ENCODE measurements around the gene QSOX2. TPM values are rescaled to one million over a fixed set of nuclear protein-coding genes. Genes with fewer than 3 reads are reported as not detected.

QSOX2 gene
- total RNA-seq, 2 experiments from 2014 or later = 50.0 to 57.5 TPM

DNA sequence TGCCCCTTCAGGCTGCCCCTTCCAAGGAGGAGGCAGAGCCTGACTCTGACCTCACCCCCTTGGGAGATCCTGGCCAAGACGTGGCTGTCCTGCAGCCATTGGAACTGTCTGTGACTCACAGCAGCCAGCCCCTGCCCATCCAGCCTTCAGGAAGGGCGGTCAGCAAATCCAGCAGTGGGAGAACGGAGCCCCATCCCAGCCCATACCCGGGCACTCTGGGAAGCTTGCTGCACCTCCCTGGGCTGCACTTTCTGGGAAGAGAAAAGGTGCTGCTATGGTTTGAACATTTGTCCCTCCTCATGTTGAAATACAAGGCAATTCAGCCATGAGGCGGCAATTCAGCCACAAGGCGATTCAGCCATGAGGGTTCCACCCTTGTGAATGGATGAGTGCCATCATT is 33.9 kb upstream of the QSOX2 start:
- TF ChIP-seq, protein P1, sequence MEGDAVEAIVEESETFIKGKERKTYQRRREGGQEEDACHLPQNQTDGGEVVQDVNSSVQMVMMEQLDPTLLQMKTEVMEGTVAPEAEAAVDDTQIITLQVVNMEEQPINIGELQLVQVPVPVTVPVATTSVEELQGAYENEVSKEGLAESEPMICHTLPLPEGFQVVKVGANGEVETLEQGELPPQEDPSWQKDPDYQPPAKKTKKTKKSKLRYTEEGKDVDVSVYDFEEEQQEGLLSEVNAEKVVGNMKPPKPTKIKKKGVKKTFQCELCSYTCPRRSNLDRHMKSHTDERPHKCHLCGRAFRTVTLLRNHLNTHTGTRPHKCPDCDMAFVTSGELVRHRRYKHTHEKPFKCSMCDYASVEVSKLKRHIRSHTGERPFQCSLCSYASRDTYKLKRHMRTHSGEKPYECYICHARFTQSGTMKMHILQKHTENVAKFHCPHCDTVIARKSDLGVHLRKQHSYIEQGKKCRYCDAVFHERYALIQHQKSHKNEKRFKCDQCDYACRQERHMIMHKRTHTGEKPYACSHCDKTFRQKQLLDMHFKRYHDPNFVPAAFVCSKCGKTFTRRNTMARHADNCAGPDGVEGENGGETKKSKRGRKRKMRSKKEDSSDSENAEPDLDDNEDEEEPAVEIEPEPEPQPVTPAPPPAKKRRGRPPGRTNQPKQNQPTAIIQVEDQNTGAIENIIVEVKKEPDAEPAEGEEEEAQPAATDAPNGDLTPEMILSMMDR (conservative IDR thresholded peaks at IDR 0.05; ENCODE audit: low read length) = no peak
- TF ChIP-seq EZH2phosphoT487 (IDR thresholded peaks at IDR 0.05; ENCODE audit: borderline replicate concordance, low read depth, low read length) = no peak
- POLR2A ChIA-PET = no interaction called here
- BruUV-seq (replicated peaks) = no TSS peak
- Histone ChIP-seq H3K27ac (ENCODE audit: low read depth, low read length, poor library complexity, severe bottlenecking) (no peak overlapping the region), H3K4me2 (ENCODE audit: low read length) (no peak overlapping the region), H2AFZ (ENCODE audit: low read length) (no peak overlapping the region), H3K4me1 (ENCODE audit: insufficient read depth, low read length, poor library complexity, severe bottlenecking) (peaks cover 17% of the 10 kb centered on the region), H3K79me2 (ENCODE audit: insufficient read depth, low read depth, low read length) (no peaks in the 10 kb centered on the region), H3K9me3 (ENCODE audit: low read length) (no peaks in the 10 kb centered on the region), H3K9me2 (ENCODE audit: insufficient read depth, low read length) (no peaks in the 10 kb centered on the region), H4K20me1 (ENCODE audit: insufficient read depth, low read length) (no peaks in the 10 kb centered on the region), H3K4me3 (ENCODE audit: low read depth, low read length, poor library complexity, severe bottlenecking) (no peak overlapping the region), H3K36me3 (ENCODE audit: insufficient read depth, low read length) (no peaks in the 10 kb centered on the region)
- intact Hi-C loops (cut with micrococcal nuclease; ENCODE audit: unreplicated experiment) = no loop called here
- no peak for DNase-seq (ENCODE audit: low spot score)
- CTCF ChIA-PET (ENCODE audit: unreplicated experiment) = interaction anchor here (0.5 kb wide), 1 partner anchor 204 kb away, joined by 3 read pairs; no protein-coding TSS in a partner anchor

- Histone ChIP-seq H3K36me3 (ENCODE audit: insufficient read depth, low read length) (no peaks in the 10 kb centered on the region), H3K9me2 (ENCODE audit: insufficient read depth, low read length) (no peaks in the 10 kb centered on the region), H4K20me1 (ENCODE audit: insufficient read depth, low read length) (no peaks in the 10 kb centered on the region), H3K79me2 (ENCODE audit: insufficient read depth, low read depth, low read length) (no peaks in the 10 kb centered on the region), H3K9me3 (ENCODE audit: low read length) (no peaks in the 10 kb centered on the region), H3K4me1 (ENCODE audit: insufficient read depth, low read length, poor library complexity, severe bottlenecking) (peaks cover 17% of the 10 kb centered on the region), H2AFZ (ENCODE audit: low read length) (no peak overlapping the region), H3K27ac (ENCODE audit: low read depth, low read length, poor library complexity, severe bottlenecking) (no peak overlapping the region), H3K4me2 (ENCODE audit: low read length) (no peak overlapping the region), H3K4me3 (ENCODE audit: low read depth, low read length, poor library complexity, severe bottlenecking) (no peak overlapping the region)
- ChIA-PET POLR2A (no interaction called here), CTCF (ENCODE audit: unreplicated experiment) (interaction anchor here (0.5 kb wide), 1 partner anchor 205 kb away, joined by 3 read pairs; no protein-coding TSS in a partner anchor)
- intact Hi-C loops (cut with micrococcal nuclease; ENCODE audit: unreplicated experiment) = no loop called here
- no peak for TF ChIP-seq EZH2phosphoT487 (IDR thresholded peaks at IDR 0.05; ENCODE audit: borderline replicate concordance, low read depth, low read length)
- TF ChIP-seq, protein P1 (conservative IDR thresholded peaks at IDR 0.05; ENCODE audit: low read length) = no peak
- BruUV-seq (replicated peaks) = no TSS peak
- no peak for DNase-seq (ENCODE audit: low spot score)
Measured at GRCh38 chr9:136278894-136279293, 33.3 kb upstream of the QSOX2 start.

GRCh38 chr9:136278221-136278620 is 32.6 kb upstream of the QSOX2 start:
- intact Hi-C loops (cut with micrococcal nuclease; ENCODE audit: unreplicated experiment) = no loop called here
- BruUV-seq (replicated peaks) = no TSS peak
- no peaks in the 10 kb centered on the region for H3K79me2 ChIP-seq (ENCODE audit: insufficient read depth, low read depth, low read length)
- H3K27ac ChIP-seq (ENCODE audit: low read depth, low read length, poor library complexity, severe bottlenecking) = no peak overlapping the region
- DNase-seq (ENCODE audit: low spot score) = no peak
- ChIA-PET POLR2A (no interaction called here), CTCF (ENCODE audit: unreplicated experiment) (interaction anchor here (0.5 to 0.6 kb wide), 2 partner anchors 187 to 501 kb away, joined by 4 read pairs; no protein-coding TSS in a partner anchor)
- TF ChIP-seq, protein P1 (conservative IDR thresholded peaks at IDR 0.05; ENCODE audit: low read length) = no peak
- no peak for TF ChIP-seq EZH2phosphoT487 (IDR thresholded peaks at IDR 0.05; ENCODE audit: borderline replicate concordance, low read depth, low read length)
- H3K9me3 ChIP-seq (ENCODE audit: low read length) = no peaks in the 10 kb centered on the region
- H3K36me3 ChIP-seq (ENCODE audit: insufficient read depth, low read length) = no peaks in the 10 kb centered on the region
- H4K20me1 ChIP-seq (ENCODE audit: insufficient read depth, low read length) = no peaks in the 10 kb centered on the region
- H3K4me1 ChIP-seq (ENCODE audit: insufficient read depth, low read length, poor library complexity, severe bottlenecking) = peaks cover 13% of the 10 kb centered on the region
- no peak overlapping the region for H3K4me2 ChIP-seq (ENCODE audit: low read length)
- H2AFZ ChIP-seq (ENCODE audit: low read length) = no peak overlapping the region
- H3K9me2 ChIP-seq (ENCODE audit: insufficient read depth, low read length) = no peaks in the 10 kb centered on the region
- no peak overlapping the region for H3K4me3 ChIP-seq (ENCODE audit: low read depth, low read length, poor library complexity, severe bottlenecking)
